Nephron progenitor cell (in vitro differentiated cells): ENCODE data around the gene ZDHHC4.
"Not testable (repeated sequence)": the region's sequence is repeated elsewhere in the genome, so short reads cannot be mapped to it uniquely, and the experiment has no call there.

Experiments
- DNase-seq: peaks from one replicate; pipeline ENCODE4 v3.0.0; 2021
- H3K27ac Mint-ChIP-seq: 2 replicates; pipeline ENCODE4 v1.8.0; 2021; ENCODE audit warnings: mild to moderate bottlenecking, moderate library complexity, mixed read lengths
- H3K27me3 Mint-ChIP-seq: 2 replicates; pipeline ENCODE4 v1.8.0; 2021; ENCODE audit warnings: mild to moderate bottlenecking, low read depth, mixed read lengths; ENCODE audit not compliant: poor library complexity
- H3K36me3 Mint-ChIP-seq: 2 replicates; pipeline ENCODE4 v1.8.0; 2021; ENCODE audit warnings: low read depth, mixed read lengths
- H3K4me1 Mint-ChIP-seq: 2 replicates; pipeline ENCODE4 v1.8.0; 2021; ENCODE audit warnings: mixed read lengths
- H3K4me3 Mint-ChIP-seq: 2 replicates; pipeline ENCODE4 v1.8.0; 2021; ENCODE audit warnings: mild to moderate bottlenecking, moderate library complexity, mixed read lengths
- H3K9me3 Mint-ChIP-seq: 2 replicates; pipeline ENCODE4 v1.8.0; 2021; ENCODE audit warnings: mild to moderate bottlenecking, moderate library complexity, mixed read lengths
- CTCF ChIP-seq: fragments of 200-600 bp; sonication (generic); IDR thresholded peaks from 2 replicates; pipeline ENCODE4 v1.5.0; 2021; ENCODE audit warnings: antibody characterized with exemption

Gene ZDHHC4

GRCh38 chr7:6567886-6568285 is 9.4 kb upstream of the ZDHHC4 start:
- Mint-ChIP-seq H3K27ac (no peak overlapping the region), H3K9me3 (no peaks in the 10 kb centered on the region), H3K4me3 (no peak overlapping the region), H3K4me1 (no peaks in the 10 kb centered on the region), H3K27me3 (peaks cover 23% of the 10 kb centered on the region), H3K36me3 (no peaks in the 10 kb centered on the region)
- no peak for DNase-seq
- no peak for TF ChIP-seq CTCF

GRCh38 chr7:6571160-6571779 is 6.0 kb upstream of the ZDHHC4 start:
- H3K4me1 Mint-ChIP-seq = peaks cover 12% of the 10 kb centered on the region
- no peak for TF ChIP-seq CTCF
- no peak overlapping the region for H3K27ac Mint-ChIP-seq
- H3K27me3 Mint-ChIP-seq = peaks cover 23% of the 10 kb centered on the region
- no peaks in the 10 kb centered on the region for H3K9me3 Mint-ChIP-seq
- no peaks in the 10 kb centered on the region for H3K36me3 Mint-ChIP-seq
- no peak overlapping the region for H3K4me3 Mint-ChIP-seq
- DNase-seq = no peak

GRCh38 chr7:6575281-6576023 is 1.8 kb upstream of the ZDHHC4 start:
- H3K27ac Mint-ChIP-seq = no peak overlapping the region

GRCh38 chr7:6576024-6576866 is 1.0 kb upstream of the ZDHHC4 start:
- no peak for DNase-seq
- H3K4me1 Mint-ChIP-seq = peaks cover 31% of the 10 kb centered on the region
- H3K4me3 Mint-ChIP-seq = peak overlapping the region; percentile 73
- no peaks in the 10 kb centered on the region for H3K9me3 Mint-ChIP-seq
- H3K36me3 Mint-ChIP-seq = peaks cover 24% of the 10 kb centered on the region
- peaks cover 19% of the 10 kb centered on the region for H3K27me3 Mint-ChIP-seq
- TF ChIP-seq CTCF = no peak
- no peak overlapping the region for H3K27ac Mint-ChIP-seq

More at GRCh38 chr7:6575281-6576023, 1.8 kb upstream of the ZDHHC4 start:
- Mint-ChIP-seq H3K4me1 (peaks cover 31% of the 10 kb centered on the region), H3K36me3 (peaks cover 16% of the 10 kb centered on the region), H3K9me3 (no peaks in the 10 kb centered on the region), H3K4me3 (peak overlapping the region; percentile 73), H3K27me3 (peaks cover 19% of the 10 kb centered on the region)
- TF ChIP-seq CTCF = no peak
- DNase-seq = no peak

- Mint-ChIP-seq H3K4me3 (peak overlapping the region; percentile 91), H3K27me3 (peaks cover 18% of the 10 kb centered on the region), H3K36me3 (peaks cover 30% of the 10 kb centered on the region), H3K4me1 (peaks cover 31% of the 10 kb centered on the region)
- H3K9me3 Mint-ChIP-seq, H3K27ac Mint-ChIP-seq, DNase-seq: not testable (repeated sequence)
Measured at GRCh38 chr7:6576867-6577368, 336 bp upstream of the ZDHHC4 start.
